IPS-NIHi7 (cell line): ENCODE data around the gene GDPD5.
A peak's percentile ranks its signal among the peaks of the same experiment; 100 is the strongest.

ENCODE experiments used
- DNase-seq: peaks from one replicate; pipeline ENCODE4 v3.0.0; 2012; ENCODE audit warnings: mixed read lengths; ENCODE audit errors: extremely low spot score

GDPD5 gene

DNA sequence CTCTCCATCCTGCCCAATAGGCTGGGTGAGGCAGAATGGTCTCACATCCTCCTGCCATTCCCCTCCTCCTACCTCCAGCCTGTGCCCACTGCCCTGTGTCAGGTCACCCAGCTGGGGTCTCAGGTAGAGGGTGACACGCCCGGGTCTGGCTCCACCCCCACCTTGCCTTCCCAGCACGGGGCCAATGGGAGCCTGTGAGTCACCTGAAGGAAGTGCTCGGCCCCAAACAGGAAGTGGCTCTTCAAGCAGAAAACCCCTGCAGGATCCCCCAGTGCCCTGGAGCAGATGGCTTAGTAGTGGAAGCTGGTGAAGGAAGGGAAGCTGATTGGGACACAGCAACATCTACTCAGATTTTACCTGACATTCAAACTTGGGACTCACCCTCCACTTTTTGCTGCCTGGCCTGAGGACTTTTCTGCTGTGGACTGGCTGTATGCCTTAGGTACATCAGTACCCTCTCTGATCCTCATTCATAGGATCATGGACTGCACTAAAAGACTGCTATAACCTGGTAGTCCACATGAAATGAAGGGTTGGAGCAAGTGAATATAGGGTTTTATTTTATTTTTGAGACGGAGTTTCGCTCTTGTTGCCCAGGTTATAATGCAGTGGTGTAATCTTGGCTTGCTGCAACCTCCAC is 33.4 kb downstream of the GDPD5 start:
- peak; percentile 64 for DNase-seq

DNA sequence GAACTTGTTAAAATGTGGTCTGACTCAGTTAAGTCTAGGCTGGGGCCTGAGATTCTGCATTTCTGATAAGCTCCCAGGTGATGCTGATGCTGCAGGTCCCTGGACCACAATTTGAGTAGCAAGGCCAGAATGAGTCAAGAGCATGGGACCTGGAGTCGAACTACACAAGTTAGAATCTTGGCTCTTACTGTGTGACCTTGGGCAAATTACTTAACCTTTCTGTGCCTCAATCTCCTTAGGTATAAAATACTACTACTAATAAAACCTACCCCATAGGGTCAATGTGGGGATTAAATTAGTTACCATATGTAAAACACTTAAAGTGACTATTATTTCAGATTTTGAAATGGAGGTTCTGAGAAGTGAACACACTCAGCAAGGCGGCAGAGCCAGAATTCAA is 34.3 kb downstream of the GDPD5 start:
- DNase-seq = no peak

DNA sequence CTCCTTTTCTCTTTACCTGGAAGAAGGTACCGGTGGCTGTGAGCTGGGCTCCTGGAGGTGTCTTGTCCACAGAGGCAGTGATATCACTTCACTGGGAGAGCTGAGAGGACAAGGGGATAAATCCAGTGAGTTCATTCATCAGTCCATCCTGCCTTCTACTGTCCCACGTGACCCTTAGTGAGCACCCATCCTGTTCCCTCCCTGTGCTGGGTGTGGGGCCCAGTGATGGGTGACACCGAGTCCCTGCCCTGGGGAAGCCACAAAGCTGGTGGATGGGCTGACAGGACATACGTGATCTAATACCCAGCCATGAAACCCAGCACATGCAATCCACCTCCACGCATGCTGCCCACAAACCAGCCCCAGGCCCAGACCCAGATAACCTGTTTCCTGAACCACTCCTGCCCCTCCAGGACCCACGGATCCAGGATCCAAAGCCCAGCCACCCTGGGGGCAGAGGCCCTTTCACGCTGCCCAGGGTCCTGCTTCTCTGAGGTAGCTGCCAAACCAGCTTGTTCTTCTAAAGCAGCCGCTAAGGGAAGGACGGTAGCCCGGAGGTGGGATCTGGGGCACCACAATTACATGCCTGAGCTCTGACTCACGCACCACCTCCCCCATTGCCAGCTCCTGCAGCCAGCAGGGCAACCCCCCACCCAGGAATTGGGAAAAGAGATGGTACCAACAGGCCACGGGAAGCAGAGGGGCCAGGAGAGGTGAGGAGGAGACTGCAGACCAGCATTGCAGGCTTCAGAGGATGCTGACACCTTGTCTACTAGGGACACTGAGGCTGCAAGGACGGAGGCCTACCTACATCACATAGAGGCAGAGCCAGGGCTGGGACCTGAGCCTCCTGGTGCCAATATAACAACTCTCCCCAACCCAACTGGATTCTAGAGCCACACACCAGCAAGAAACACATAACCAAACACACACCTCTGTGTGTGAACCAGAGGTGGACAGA is 35.2 kb downstream of the GDPD5 start:
- DNase-seq = peak; percentile 70

DNA sequence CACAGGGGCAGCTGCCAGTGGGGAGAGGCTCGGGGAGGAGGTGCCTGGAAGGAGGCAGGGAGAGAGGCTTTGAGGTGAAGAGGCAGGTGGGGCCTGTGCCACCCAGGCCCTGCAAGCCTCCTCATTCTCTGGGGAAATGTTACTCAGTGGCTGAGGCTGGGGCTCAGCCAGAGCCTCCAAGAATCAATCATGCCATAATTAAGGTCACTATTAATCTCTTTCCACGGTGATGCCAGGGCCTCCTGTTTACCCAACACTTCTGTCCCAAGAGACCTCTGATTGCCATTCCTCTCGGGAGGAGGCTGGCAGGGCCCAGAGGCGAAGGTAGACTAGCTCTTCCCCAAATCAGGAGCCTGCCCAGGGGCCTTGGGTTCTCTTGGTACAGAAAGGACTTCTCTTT is 38.4 kb downstream of the GDPD5 start:
- DNase-seq = no peak

DNA sequence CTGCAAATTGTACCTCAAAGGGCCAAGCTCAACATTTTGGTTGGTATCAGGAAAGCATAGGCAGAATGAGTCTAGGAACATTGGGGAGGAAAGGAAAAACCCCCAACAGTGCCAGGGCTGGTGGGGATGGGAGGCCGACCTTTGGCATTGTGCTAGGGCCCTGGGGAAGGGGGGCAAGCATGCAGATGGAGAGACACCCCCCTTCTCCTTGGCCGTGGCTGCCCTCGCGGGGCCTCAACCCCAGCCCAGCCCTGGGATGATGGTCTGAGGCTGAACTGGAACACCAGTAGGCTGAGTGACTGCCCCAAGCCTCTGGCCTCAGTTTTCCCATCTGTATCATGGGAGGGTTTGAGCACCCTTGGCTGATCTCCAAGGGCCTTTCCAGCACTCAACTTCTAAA is 40.0 kb downstream of the GDPD5 start:
- no peak for DNase-seq

DNA sequence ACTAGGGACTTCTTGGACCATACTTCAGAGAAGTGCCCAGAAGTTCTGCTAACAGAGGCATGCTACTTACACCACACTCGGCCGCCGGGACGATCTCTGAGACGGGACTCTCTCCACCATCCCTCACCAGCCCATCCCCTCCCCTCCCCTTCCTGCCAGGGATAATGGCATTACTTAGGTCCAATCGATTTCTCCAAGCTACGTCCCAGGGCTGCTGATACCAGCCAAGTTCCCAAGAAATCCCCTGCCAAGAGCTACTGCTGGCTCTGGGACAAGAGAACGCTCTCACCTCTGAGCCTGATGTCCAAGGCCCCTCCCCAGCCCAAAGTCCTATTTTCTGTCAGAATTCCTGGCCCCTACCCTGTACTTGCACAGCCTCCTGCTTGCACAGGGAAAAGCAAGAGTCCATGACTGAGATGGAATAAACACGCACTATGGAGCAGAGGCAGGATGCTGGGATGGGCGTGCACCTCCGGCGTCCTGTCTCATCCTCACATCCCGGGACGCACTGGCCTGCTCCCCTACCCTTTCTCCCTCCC is 42.7 kb downstream of the GDPD5 start:
- no peak for DNase-seq

DNA sequence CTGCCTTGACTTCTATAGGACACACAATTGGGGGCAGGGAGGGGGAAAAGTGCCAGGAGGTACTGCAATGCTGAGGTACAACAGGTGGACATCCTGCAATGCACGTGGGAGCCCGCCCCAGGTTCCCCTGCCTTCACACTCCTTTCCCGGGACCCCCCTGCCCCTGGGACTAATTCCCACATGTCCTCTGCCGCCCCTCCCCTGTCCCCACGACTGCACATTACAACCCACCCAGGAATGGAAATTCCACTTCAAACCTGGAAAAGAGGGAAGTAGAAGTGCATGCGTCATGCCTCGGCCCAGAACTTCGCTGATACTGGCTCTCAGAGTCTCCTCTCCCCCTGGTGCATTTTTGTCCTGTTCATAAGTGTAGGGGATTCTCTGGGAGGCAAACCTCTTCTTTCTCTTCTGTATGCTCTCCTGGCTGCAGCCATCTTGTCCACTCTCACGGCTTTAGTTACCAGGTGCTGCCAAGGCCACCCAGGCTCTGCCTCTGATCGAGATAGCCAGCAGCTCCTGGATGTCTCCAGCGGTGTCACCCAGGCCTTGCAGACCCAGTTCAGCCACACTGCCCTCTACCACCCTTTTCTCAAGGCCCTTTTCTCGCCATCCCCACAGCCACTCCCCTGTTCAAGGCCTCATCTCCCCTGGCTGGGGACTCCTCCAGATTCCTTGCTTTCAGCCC is 43.7 kb downstream of the GDPD5 start:
- no peak for DNase-seq

DNA sequence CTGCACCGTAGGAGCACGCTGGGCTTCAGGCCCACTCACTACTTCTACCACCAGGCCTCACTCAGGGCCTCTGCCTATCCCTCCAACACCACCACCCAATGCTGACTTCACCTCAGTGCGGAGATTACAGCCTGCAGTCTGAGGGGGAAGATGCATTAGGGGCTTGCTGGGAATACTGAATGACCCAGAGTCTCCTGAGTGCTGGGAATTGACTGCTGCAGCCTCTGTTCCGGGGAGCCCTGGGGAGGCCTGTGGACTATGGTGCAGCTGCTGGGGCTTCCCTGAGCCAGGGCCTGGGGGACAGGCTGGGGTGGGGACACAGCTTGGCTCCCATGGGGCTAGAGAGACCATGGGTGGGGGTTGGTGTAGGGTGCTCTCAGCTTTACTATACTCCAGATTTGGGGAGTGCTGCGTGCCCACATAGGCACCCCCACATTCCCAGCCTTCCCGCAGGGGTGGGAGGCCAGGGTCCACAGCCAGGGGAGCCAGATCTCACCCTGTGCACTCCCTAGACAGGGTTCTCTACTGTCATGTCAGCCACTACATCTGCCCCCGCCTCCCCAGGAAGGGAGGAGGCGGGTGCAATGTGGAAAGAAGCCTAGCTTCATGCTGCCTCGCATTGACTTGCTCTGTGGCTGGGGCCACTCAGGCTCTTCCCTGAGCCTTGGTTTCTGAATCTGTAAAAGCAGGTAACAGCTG is 44.4 kb downstream of the GDPD5 start:
- no peak for DNase-seq

DNA sequence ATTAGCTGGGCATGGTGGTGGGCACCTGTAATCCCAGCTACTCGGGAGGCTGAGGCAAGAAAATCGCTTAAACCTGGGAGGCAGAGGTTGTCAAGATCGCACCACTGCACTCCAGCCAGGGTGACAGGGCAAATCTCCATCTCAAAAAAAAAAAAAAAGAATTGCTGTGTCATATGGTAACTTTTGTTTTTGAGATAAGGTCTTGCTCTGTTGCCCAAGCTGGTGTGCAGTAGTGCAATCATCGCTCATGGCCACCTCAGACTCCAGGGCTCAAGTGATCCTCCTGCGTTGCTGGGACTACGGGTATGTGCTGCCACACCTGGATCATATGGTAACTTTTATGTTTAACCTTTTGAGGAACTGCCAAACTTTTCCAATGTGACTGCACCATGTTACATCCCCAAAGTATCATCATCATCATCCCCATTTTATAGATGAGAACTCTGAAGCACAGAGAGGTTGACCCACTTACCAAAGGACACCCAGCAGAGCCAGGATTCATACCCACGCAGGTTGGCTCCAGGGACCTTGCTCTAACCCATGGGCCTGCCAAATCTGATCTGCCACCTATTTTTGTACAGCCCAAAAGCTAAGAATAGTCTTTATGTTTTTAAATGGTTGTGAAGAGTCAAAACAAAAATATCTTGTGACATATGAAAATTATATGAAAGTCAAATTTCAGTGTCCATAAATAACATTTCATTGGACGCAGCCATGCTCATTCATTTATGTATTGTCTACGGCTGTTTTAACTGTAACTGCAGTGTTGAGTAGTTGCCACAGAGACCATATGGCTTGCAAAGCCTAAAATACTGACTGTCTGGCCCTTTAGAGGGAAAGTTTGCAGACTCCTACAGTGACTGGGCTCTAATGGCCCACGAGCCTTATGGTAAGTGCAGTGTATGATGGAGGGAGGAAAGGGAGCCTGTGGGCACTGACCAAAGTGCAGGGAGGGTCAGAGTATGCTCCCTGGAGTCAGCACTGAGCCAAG is 45.3 kb downstream of the GDPD5 start:
- DNase-seq = no peak

DNA sequence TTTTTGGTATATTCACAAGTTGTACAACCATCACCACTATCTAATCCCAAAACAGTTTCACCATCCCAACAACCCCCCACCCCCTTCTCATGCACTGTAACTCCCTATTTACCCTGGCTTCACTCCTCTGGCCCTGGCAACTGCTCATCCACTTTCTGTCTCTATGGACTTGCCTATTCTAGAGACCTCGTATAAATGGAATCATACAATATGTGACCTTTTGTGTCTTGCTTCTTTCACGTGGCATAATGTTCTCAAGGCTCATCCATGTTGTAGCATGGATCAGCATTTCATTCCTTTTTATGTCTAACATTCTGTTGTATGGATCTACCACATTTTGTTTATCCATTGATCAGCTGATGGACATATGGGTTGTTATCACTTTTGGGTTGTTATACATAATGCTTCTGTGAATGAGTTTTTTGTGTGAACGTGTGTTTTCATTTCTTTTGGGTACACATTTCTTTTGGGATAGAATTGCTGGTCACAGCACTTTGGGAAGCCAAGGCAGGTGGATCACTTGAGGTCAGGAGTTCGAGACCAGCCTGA is 46.1 kb downstream of the GDPD5 start:
- no peak for DNase-seq

DNA sequence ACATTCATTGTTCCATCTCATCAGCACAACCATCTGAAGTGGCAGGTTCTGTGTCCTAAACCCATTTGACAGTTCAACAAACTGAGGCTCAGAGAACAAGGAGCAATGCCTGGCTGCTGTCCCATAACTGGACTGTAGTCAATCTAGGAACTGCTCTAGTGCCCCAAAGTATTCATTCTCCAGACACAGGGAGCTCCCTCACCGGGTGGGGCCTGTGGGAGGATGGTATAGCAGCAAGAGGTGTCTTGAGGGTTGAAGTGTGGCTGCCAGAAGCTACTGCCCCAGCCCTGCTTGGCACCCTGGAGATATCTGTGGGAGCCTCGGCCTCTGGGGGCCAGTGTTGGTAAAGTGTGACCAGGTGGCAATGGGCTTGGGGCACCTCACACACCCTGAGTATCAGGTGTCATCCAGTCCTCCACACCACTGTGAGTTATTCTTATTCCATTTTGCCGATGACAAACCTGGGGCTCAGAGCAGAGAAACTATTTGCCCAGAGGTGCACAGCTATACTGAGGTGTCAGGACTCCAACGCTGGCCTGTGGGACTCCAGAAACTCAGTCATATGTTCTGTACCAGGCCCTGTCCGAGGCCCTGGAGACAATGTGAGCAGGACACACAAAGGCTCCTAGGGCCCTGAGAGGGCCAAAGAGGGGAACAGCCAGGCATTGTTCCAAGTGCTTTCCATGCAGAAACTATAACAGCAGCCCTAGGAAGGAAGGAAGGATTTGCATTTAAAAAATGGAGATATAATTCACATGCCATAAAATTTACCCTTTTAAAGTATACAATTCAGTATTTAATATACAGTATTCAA is 46.8 kb downstream of the GDPD5 start:
- no peak for DNase-seq

DNA sequence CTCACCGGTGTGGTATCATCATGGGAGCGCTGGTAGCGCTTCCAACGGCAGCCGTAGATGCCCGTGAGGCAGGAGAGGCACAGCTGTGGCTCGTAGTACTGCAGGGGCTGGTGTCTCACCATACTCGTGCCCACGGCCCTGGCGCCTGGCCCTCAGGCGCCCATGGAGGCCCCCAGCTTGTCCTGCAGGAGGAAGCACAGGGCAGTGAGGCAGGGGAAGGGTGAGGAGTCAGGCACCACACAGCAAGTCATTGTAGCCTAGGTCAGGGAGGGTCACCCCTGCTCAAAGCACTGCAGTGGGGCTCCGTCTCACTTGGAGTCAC is 48.2 kb downstream of the GDPD5 start:
- DNase-seq = no peak

DNA sequence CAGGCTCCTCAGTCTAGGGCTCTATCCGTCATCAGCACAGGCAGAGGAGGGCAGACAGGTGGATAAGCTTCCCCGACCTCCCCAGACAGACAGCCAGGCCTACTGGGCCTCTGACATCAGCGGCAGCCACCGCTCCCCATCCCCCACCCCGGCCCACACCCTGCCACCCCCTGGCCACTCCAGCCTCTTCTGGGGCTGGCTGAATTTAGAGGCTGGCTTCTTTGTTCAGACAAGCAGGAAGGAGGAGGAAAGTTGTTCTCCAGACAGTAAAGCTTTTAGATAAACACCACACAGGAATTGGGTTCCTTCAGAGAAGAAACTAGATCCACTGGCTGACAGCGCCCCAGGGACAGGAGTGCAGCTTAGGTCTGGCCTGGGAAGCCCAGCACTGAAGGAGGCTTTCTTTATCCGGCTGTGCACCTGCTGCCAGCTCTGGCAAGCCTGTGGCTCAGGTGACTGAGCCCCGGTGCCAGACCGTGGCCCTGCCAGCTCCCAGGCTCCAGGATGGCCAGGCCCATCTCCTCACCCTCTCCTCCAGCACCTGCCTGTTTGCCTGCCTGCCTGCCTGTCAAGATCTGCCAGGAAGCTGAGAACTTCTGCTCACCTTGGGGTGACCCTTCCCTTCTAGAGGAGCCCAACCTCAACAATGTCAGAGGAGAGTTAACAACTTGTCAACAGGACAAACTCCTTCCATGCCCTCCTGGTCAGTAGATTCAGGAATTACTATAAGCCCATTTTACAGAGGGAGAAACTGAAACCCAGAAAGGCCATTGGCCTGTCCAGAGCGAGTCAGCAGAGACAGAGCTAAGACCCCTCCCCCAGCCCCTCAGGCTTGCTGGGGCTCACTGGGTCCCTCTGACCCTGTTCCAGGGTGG is 48.8 kb downstream of the GDPD5 start:
- DNase-seq = no peak

DNA sequence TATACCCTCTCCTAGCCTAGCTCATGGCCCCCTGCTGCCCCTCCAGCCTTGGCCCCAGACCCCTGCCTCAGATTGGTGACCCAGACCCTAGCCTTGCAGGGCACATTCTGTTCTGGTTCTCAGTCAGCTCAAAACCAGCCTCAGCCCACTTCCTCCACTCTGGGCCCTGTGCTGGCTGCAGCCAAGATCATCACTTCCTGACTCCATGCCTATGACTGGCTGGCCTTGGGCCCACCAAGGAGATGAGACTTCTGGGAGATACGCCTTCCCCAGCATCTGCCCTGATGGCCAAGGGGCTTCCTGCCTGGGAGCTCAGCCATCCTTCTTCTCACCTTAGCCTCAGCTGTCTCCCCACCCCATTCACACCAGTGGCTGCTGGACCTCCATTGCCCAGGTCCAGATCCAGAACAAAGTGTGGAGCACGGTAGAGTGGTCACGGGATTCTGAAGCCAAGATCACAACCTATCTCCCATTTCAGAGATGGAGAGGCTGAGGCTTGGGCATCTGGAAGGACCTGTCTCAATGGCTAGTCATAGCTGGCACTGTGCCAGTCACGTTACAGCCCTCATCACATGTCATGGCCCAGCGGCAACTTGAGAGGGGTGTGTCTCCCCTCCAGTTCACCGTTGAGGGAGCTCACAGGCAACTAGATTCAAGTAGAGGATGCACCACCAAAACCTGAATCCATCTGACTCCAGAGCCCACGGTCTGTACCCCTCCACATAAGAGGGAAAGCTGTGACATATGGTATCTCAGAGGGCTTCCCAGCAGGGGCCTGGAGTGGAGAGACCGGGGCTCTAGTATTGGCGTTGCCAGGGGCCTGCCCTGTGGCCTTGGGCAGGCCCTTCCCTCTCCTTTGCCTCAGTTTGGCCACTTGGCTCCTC is 49.7 kb downstream of the GDPD5 start:
- no peak for DNase-seq

DNA sequence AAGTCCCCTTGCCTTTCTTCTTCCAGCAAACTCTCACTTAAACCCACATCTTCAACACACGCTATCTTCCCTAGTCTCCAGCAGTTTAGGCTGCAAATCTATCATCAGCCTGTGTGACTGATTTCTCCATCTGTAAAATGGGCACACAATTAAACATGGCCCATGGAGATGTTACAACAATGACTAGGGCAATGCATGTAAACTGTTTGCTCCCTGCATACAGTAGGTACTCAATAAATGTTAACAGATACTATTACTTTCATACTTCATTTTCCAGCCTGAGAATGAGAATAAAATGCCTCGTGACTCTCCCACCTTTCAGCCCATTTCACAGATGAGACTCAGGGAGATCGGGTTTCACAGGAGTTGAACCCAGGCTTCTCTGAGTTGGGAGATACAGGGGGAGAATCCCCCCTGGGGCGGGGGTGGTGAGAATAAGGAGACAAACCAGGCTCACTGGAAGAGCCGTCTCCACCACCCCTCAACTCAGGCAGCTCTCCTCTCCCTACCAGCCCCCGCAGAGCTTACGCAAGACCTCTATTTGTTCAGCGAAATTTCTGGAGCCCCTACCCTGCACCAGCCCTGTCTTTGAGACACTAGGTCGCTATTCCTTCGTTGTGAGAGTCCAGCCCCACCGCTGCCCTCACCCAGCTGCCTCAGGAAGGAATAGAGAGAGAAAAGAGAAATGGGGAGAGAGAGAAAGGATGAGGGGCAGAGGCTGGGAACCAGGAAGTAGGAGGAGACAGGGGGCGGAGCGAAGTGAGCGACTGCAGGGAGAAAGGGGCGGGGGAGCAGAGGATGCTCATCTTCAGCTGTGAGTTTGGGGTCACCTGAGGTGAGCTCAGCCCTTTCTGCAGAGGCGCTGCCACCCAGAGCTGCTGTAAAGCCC is 50.6 kb downstream of the GDPD5 start:
- DNase-seq = peak; percentile 86

DNA sequence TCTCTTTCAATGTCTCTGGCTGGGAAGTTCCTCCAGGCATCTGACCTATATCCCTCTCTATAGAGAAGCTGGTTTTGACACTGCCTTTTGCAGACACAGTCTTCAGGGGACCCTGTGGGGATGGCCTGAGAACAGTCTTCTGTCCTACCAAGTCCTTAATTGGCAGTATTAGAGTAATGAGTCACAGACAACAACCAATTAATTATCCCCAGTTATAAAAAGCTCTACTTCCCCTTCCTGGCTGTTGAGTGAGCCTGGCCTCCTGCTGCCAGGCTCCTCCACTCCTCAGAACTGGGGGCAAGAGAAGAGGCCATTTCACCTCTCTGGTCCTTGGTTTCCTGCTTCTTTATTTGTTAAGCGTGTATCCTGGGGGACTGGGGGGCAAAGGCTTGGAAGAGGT is 51.5 kb downstream of the GDPD5 start:
- DNase-seq = no peak
